ENCODE data around the gene C1QTNF9.

GRCh38 chr13:24272452-24273161 is 36.8 kb upstream of the C1QTNF9 start:
- no peak for TF ChIP-seq CTCF (IDR thresholded peaks at IDR 0.05; ENCODE audit: insufficient read depth, low read length, poor library complexity, severe bottlenecking)
- no peak for TF ChIP-seq EZH2phosphoT487 (conservative IDR thresholded peaks at IDR 0.05; ENCODE audit: low read length)
